HepG2 (cell line): ENCODE results near the gene ZNF813. TPM values are rescaled to one million over a fixed set of nuclear protein-coding genes. Genes with fewer than 3 reads are reported as not detected.
A peak's percentile ranks its signal among the peaks of the same experiment; 100 is the strongest.

Source experiments
- KAT2B ChIP-seq: fragments of 150-350 bp; IDR thresholded peaks from 2 replicates; pipeline ENCODE4 v1.6.1; 2014; ENCODE audit warnings: low read depth, low read length, borderline replicate concordance
- NFIC ChIP-seq: IDR thresholded peaks from 2 replicates; pipeline ENCODE4 v1.6.1; 2012; ENCODE audit warnings: mild to moderate bottlenecking, low read length, inconsistent platforms
- PRPF4 ChIP-seq: fragments of 200-400 bp; formaldehyde crosslinking; IDR thresholded peaks from 2 replicates; pipeline ENCODE4 v1.6.1; 2016; ENCODE audit warnings: low read length, low read depth; ENCODE audit not compliant: poor library complexity, severe bottlenecking
- SRSF9 ChIP-seq: fragments of 200-400 bp; formaldehyde crosslinking; IDR thresholded peaks from 2 replicates; pipeline ENCODE4 v1.6.1; 2018; ENCODE audit warnings: borderline replicate concordance, mild to moderate bottlenecking, low read depth, low read length; ENCODE audit not compliant: insufficient read depth, poor library complexity, severe bottlenecking
- TIGD3 ChIP-seq: sonication (generic); formaldehyde crosslinking; IDR thresholded peaks from 2 replicates; pipeline ENCODE4 v1.5.1; 2020; ENCODE audit warnings: mild to moderate bottlenecking, missing genetic modification reagents, borderline replicate concordance
- U2AF2 ChIP-seq: fragments of 200-400 bp; formaldehyde crosslinking; IDR thresholded peaks from 2 replicates; pipeline ENCODE4 v1.6.1; 2017; ENCODE audit warnings: low read depth, mild to moderate bottlenecking, low read length
- ZMYM4 ChIP-seq: sonication (generic); formaldehyde crosslinking; IDR thresholded peaks from 2 replicates; pipeline ENCODE4 v1.8.1; 2023; ENCODE audit warnings: mild to moderate bottlenecking, missing genetic modification reagents
- ZNF225 ChIP-seq: sonication (generic); formaldehyde crosslinking; IDR thresholded peaks from 2 replicates; pipeline ENCODE4 v1.4.0; 2020; ENCODE audit warnings: mild to moderate bottlenecking, missing genetic modification reagents
- ZNF484 ChIP-seq: sonication (generic); formaldehyde crosslinking; IDR thresholded peaks from 2 replicates; pipeline ENCODE4 v1.5.1; 2020; ENCODE audit warnings: mild to moderate bottlenecking, low read depth, missing genetic modification reagents, borderline replicate concordance
- ZNF672 ChIP-seq: sonication (generic); formaldehyde crosslinking; IDR thresholded peaks from 2 replicates; pipeline ENCODE4 v1.8.1; 2022; ENCODE audit warnings: missing genetic modification reagents
- ZNF781 ChIP-seq: sonication (generic); formaldehyde crosslinking; IDR thresholded peaks from 2 replicates; pipeline ENCODE4 v1.5.1; 2020; ENCODE audit warnings: borderline replicate concordance, mild to moderate bottlenecking, missing genetic modification reagents; ENCODE audit errors: not compliant biosample characterization
- ZNF879 ChIP-seq: sonication (generic); formaldehyde crosslinking; IDR thresholded peaks from 2 replicates; pipeline ENCODE4 v1.8.1; 2023; ENCODE audit warnings: missing genetic modification reagents
- polyA plus RNA-seq, 8 experiments: library from polyadenylated mRNA; depleted of rRNA in 3 of 8; stranded (reverse) in 7 of 8; unstranded in 1 of 8; fragments of >200 nt; fragmentation: Illumina TruSeq in 4 of 8; extraction: Trizol in 4 of 8; gene quantifications; 2 replicates each; pipeline versions ENCODE4 v1.2.1 to v1.2.3, GENCODE V29; 2011 to 2016; ENCODE audit warnings: low read depth in 4 of 8, missing spikeins in 1 of 8, mixed read lengths in 1 of 8; ENCODE audit not compliant: insufficient read depth in 1 of 8
- total RNA-seq, 5 experiments: library from RNA; depleted of rRNA; stranded (reverse); fragments of >200 nt; fragmentation: Illumina TruSeq; extraction: Trizol; gene quantifications; 2 replicates each; pipeline ENCODE4 v1.2.3, GENCODE V29; 2016; ENCODE audit warnings: low read depth in 1 of 5
- TF ChIP-seq, protein P1 (sequence below): IDR thresholded peaks from 2 replicates; pipeline ENCODE4 v1.6.1; 2016
- TF ChIP-seq, protein P2 (sequence below), 2 experiments: fragments of 450-650 bp in 1 of 2; sonication (generic) in 1 of 2; formaldehyde crosslinking; IDR thresholded peaks; 2 replicates each; pipeline versions ENCODE4 v1.5.0 to v1.8.0; 2020 to 2022; ENCODE audit warnings: mild to moderate bottlenecking in 1 of 2, missing genetic modification reagents in 1 of 2
- TF ChIP-seq, protein P3 (sequence below): sonication (generic); formaldehyde crosslinking; IDR thresholded peaks from 2 replicates; pipeline ENCODE4 v1.5.0; 2020; ENCODE audit warnings: mild to moderate bottlenecking, missing genetic modification reagents, borderline replicate concordance

Gene ZNF813
- total and polyA plus RNA-seq, 2 of the 13 experiments (the other 11 are each of a cell fraction or from before 2014, with no cell fraction given) = 2.1 to 8.9 TPM

GRCh38 chr19:53520547-53521372, 53.2 kb downstream of the ZNF813 start (continued):
- TF ChIP-seq TIGD3 (CRISPR knock-in tag) = no peak
- TF ChIP-seq, protein P1, sequence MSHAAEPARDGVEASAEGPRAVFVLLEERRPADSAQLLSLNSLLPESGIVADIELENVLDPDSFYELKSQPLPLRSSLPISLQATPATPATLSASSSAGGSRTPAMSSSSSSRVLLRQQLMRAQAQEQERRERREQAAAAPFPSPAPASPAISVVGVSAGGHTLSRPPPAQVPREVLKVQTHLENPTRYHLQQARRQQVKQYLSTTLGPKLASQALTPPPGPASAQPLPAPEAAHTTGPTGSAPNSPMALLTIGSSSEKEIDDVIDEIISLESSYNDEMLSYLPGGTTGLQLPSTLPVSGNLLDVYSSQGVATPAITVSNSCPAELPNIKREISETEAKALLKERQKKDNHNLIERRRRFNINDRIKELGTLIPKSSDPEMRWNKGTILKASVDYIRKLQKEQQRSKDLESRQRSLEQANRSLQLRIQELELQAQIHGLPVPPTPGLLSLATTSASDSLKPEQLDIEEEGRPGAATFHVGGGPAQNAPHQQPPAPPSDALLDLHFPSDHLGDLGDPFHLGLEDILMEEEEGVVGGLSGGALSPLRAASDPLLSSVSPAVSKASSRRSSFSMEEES (CRISPR knock-in tag) = no peak
- no peak for TF ChIP-seq ZNF879 (CRISPR knock-in tag)
- TF ChIP-seq, protein P2, sequence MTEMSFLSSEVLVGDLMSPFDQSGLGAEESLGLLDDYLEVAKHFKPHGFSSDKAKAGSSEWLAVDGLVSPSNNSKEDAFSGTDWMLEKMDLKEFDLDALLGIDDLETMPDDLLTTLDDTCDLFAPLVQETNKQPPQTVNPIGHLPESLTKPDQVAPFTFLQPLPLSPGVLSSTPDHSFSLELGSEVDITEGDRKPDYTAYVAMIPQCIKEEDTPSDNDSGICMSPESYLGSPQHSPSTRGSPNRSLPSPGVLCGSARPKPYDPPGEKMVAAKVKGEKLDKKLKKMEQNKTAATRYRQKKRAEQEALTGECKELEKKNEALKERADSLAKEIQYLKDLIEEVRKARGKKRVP (CRISPR knock-in tag; IDR thresholded peaks at IDR 0.05) = 0 out of 4 replicates have a peak, but pooled peaks of 1 of the 2 experiments have one; percentile 13
- TF ChIP-seq, protein P3, sequence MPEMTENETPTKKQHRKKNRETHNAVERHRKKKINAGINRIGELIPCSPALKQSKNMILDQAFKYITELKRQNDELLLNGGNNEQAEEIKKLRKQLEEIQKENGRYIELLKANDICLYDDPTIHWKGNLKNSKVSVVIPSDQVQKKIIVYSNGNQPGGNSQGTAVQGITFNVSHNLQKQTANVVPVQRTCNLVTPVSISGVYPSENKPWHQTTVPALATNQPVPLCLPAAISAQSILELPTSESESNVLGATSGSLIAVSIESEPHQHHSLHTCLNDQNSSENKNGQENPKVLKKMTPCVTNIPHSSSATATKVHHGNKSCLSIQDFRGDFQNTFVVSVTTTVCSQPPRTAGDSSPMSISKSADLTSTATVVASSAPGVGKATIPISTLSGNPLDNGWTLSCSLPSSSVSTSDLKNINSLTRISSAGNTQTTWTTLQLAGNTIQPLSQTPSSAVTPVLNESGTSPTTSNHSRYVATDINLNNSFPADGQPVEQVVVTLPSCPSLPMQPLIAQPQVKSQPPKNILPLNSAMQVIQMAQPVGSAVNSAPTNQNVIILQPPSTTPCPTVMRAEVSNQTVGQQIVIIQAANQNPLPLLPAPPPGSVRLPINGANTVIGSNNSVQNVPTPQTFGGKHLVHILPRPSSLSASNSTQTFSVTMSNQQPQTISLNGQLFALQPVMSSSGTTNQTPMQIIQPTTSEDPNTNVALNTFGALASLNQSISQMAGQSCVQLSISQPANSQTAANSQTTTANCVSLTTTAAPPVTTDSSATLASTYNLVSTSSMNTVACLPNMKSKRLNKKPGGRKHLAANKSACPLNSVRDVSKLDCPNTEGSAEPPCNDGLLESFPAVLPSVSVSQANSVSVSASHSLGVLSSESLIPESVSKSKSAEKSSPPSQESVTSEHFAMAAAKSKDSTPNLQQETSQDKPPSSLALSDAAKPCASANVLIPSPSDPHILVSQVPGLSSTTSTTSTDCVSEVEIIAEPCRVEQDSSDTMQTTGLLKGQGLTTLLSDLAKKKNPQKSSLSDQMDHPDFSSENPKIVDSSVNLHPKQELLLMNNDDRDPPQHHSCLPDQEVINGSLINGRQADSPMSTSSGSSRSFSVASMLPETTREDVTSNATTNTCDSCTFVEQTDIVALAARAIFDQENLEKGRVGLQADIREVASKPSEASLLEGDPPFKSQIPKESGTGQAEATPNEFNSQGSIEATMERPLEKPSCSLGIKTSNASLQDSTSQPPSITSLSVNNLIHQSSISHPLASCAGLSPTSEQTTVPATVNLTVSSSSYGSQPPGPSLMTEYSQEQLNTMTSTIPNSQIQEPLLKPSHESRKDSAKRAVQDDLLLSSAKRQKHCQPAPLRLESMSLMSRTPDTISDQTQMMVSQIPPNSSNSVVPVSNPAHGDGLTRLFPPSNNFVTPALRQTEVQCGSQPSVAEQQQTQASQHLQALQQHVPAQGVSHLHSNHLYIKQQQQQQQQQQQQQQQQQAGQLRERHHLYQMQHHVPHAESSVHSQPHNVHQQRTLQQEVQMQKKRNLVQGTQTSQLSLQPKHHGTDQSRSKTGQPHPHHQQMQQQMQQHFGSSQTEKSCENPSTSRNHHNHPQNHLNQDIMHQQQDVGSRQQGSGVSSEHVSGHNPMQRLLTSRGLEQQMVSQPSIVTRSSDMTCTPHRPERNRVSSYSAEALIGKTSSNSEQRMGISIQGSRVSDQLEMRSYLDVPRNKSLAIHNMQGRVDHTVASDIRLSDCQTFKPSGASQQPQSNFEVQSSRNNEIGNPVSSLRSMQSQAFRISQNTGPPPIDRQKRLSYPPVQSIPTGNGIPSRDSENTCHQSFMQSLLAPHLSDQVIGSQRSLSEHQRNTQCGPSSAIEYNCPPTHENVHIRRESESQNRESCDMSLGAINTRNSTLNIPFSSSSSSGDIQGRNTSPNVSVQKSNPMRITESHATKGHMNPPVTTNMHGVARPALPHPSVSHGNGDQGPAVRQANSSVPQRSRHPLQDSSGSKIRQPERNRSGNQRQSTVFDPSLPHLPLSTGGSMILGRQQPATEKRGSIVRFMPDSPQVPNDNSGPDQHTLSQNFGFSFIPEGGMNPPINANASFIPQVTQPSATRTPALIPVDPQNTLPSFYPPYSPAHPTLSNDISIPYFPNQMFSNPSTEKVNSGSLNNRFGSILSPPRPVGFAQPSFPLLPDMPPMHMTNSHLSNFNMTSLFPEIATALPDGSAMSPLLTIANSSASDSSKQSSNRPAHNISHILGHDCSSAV (CRISPR knock-in tag) = no peak
- no peak for TF ChIP-seq ZNF225 (CRISPR knock-in tag)
- TF ChIP-seq ZNF672 (CRISPR knock-in tag) = no peak
- no peak for TF ChIP-seq ZNF781 (CRISPR knock-in tag)
- no peak for TF ChIP-seq PRPF4
- TF ChIP-seq NFIC = no peak
- TF ChIP-seq ZNF484 (CRISPR knock-in tag) = no peak
- TF ChIP-seq SRSF9 = no peak
- no peak for TF ChIP-seq U2AF2
- TF ChIP-seq KAT2B = no peak
- peak; percentile 73; the same call in 1 of the 2 replicates for TF ChIP-seq ZMYM4 (CRISPR knock-in tag)
